Fibroblast of the aortic adventitia (primary cell): ENCODE data around the gene OR51B2. TPM values are rescaled to one million over a fixed set of nuclear protein-coding genes. Genes with fewer than 3 reads are reported as not detected.
A peak's percentile ranks its signal among the peaks of the same experiment; 100 is the strongest.
"Not testable (repeated sequence)": the region's sequence is repeated elsewhere in the genome, so short reads cannot be mapped to it uniquely, and the experiment has no call there.

Experiments used
- DNase-seq: peaks from one replicate; pipeline ENCODE4 v3.0.0-alpha.2; 2010; ENCODE audit warnings: low read depth
- H3K4me3 ChIP-seq: 2 replicates; pipeline ENCODE4 v1.5.1; 2011; ENCODE audit warnings: low read depth, mild to moderate bottlenecking, control low read depth, low read length, moderate library complexity
- total RNA-seq: library from RNA; depleted of rRNA; stranded (reverse); fragments of >200 nt; gene quantifications from 2 replicates; pipeline ENCODE4 v1.2.3, GENCODE V29; 2012; ENCODE audit warnings: low replicate concordance
- TF ChIP-seq, protein P1 (sequence below): IDR thresholded peaks from 2 replicates; pipeline ENCODE4 v1.5.1; 2011; ENCODE audit warnings: mild to moderate bottlenecking, low read length, control low read depth, inconsistent platforms; ENCODE audit not compliant: insufficient read depth

Gene OR51B2, protein sequence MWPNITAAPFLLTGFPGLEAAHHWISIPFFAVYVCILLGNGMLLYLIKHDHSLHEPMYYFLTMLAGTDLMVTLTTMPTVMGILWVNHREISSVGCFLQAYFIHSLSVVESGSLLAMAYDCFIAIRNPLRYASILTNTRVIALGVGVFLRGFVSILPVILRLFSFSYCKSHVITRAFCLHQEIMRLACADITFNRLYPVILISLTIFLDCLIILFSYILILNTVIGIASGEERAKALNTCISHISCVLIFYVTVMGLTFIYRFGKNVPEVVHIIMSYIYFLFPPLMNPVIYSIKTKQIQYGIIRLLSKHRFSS
- total RNA-seq: not detected in 2 replicates

DNA sequence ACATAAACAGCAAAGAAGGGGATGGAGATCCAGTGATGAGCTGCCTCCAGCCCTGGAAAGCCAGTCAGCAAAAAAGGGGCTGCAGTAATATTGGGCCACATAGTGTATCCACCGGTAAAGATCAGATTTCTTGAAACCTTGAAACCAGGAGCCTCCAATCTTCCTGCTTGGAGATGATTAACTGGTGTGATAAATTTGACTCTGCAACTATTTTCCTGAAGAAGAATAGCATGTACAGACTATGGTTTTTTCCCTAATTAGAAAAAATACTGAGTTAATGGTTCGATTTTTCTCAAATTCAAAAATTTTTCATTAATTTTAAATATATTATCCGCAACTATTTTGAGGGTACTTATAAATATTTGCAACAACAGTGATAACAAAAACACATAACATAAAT, at the start of gene OR51B2:
Gene OR51B2 (minus strand): TSS at position 101 of the 400 bp plus-strand sequence. CDS start 0 bp downstream, at position 101.
- TF ChIP-seq, protein P1, sequence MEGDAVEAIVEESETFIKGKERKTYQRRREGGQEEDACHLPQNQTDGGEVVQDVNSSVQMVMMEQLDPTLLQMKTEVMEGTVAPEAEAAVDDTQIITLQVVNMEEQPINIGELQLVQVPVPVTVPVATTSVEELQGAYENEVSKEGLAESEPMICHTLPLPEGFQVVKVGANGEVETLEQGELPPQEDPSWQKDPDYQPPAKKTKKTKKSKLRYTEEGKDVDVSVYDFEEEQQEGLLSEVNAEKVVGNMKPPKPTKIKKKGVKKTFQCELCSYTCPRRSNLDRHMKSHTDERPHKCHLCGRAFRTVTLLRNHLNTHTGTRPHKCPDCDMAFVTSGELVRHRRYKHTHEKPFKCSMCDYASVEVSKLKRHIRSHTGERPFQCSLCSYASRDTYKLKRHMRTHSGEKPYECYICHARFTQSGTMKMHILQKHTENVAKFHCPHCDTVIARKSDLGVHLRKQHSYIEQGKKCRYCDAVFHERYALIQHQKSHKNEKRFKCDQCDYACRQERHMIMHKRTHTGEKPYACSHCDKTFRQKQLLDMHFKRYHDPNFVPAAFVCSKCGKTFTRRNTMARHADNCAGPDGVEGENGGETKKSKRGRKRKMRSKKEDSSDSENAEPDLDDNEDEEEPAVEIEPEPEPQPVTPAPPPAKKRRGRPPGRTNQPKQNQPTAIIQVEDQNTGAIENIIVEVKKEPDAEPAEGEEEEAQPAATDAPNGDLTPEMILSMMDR: no peak
- no peak for DNase-seq
- no peak within 1 kb of the TSS for H3K4me3 ChIP-seq

DNA sequence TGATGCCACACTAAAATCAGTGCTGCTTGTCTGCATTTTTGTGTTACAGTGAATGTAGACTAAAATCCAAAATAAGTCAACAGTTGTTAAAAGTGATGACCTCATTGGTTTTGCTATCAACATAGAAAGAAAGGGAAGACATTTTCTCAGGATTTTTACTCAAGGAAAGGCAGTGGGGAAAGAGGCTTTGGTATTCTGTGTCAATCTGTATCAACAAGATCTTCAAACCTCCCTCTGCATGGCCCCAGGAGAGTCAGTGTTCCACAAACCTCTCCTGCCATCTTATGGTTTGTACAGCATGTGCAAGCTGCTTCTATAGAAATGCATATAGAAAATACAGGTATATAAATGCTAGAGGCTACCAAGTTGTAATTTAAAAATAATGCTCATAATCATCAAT, 45.7 kb upstream of the OR51B2 start:
- DNase-seq: peak; percentile 77
- H3K4me3 ChIP-seq: no peak overlapping the region
- TF ChIP-seq, protein P1: peak; percentile 68

DNA sequence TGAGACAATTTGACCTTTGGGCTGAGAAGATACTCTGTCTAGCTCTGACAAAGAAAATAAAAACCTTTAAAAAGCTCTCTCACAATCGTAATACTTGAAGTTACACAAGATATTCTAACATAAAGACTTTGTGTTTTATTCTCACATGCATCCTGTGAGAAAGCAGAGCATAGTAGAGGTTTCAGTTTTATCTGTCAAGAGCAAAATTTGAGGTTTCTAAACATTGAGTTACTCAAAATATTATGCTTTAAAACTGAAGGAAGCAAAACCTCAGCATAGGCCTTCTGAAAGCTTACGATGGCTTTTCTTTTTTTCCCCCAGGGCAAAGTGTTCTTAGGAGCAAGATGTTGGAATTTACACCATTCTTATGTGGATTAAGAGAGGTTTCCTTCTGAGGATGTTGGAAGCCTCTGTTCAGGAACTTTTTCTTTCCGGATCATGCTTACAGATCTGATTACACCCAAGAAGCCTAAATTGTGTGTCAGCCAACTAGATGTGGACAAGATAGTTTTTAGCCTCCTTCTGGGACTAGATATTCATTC, 44.5 kb upstream of the OR51B2 start:
- H3K4me3 ChIP-seq: no peak overlapping the region
- TF ChIP-seq, protein P1: no peak
- DNase-seq: no peak

DNA sequence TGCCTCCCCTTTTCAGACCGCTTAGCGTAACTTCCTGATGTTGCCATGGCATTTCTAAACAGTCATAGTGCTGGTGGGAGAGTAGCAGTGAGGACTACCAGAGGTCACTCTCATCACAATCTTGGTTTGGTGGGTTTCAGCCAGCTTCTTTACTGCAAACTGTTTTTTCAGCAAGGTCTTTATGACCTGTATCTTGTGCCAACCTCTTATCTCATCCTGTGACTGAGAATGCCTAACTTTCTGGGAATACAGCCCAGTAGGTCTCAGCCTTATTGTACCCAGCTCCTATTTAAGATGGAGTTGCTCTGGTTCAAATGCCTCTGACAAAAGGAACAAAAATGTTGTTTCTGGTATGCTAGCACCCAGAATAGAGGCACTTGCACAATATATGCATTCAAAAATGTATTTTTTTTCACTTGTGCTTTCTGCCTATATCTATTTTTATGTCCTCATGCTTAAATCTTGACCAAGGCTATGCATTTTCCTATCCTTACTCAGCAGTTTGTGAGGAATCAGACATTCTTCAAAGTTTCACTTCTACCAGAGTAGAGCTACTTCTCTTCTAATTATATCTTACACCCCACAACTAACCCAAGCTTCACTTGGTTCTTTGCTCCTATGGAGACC, 43.5 kb upstream of the OR51B2 start:
- DNase-seq: peak; percentile 97
- TF ChIP-seq, protein P1: no peak
- no peak overlapping the region for H3K4me3 ChIP-seq

DNA sequence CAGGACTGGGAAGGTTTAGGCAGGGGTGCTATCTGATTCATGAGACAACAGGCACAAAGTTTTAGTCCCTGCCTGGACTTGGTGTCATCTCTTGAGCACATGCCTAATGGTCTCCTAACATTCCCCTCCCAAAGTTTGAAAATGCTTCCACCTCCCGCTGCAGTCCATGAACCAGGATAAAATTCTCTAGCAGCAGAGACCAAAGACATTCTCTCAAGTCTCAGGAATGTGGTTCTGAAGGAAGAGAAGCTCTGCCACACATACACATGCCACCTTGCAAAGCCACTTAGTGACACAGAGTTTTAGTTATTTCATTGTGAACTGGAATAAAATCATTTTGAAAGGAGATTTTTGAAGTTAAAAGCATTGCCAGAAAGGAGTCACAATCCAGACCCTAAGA, 42.8 kb upstream of the OR51B2 start:
- H3K4me3 ChIP-seq: no peak overlapping the region
- TF ChIP-seq, protein P1: no peak
- DNase-seq: peak; percentile 28

DNA sequence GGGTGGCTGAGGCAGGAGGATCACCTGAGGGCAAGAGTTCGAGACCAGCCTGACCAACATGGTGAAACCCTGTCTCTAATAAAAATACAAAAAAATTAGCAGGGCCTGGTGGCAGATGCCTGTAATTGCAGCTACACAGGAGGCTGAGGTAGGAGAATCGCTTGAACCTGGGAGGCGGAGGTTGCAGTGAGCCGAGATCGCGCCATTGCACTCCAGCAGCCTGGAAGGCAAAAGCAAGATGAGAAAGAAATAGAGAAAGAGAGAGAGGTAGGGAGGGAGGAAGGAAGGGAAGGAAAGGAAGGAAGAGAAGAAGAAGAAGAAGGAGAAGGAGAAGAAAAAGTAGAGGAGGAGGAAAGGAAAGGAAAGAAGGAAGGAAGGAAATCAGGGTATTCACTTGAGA, 42.3 kb upstream of the OR51B2 start:
- not testable (repeated sequence) for H3K4me3 ChIP-seq, DNase-seq

DNA sequence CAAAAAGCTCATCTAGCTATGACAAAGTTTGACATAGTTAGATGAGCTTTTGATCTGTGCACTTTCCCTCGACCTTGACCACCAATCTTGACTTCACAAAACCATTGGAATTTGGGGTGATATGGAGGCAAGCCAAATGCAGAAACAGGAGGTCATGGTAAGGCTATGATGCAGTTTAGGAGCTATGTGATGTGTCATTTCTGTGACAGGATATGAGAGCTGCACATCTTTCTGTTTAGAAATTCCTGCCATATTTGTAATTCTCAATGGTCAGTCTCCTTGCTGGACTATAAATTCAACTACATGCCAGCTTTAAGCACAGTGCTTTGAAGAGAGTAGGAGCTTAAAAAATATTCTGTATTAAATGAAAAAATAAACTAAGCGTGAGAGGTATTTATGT, 40.1 kb upstream of the OR51B2 start:
- peak; percentile 84 for DNase-seq
- TF ChIP-seq, protein P1: no peak
- no peak overlapping the region for H3K4me3 ChIP-seq
